Stomach (tissue), 4 donors: ENCODE data around the gene C1orf21.

Experiments
- CTCF ChIP-seq, 7 experiments: fragments of 450-650 bp in 4 of 7; fragments of 200-600 bp in 3 of 7; sonication (generic) in 3 of 7; IDR thresholded peaks; one replicate each; pipeline ENCODE4 v1.5.1; 2016 to 2019; ENCODE audit warnings: antibody characterized with exemption in 7 of 7, control low read depth in 2 of 7, mild to moderate bottlenecking in 1 of 7
- EP300 ChIP-seq: sonication (generic); formaldehyde crosslinking; IDR thresholded peaks from one replicate; pipeline ENCODE4 v1.6.1; 2017; ENCODE audit warnings: antibody characterized with exemption
- POLR2A ChIP-seq, 4 donors: fragments of 450-650 bp; IDR thresholded peaks; one replicate each; pipeline ENCODE4 v1.6.1; 2016; ENCODE audit warnings: antibody characterized with exemption in 4 of 4, control low read depth in 2 of 4, mild to moderate bottlenecking in 1 of 4, moderate library complexity in 1 of 4
- POLR2AphosphoS5 ChIP-seq, 3 donors: sonication (generic); formaldehyde crosslinking; IDR thresholded peaks; one replicate each; pipeline ENCODE4 v1.6.1; 2016; ENCODE audit warnings: antibody characterized with exemption in 3 of 3

- no peak for TF ChIP-seq POLR2A (IDR thresholded peaks at IDR 0.05)
- no peak for TF ChIP-seq POLR2AphosphoS5 (IDR thresholded peaks at IDR 0.05)
- no peak for TF ChIP-seq EP300
- no peak for TF ChIP-seq CTCF (IDR thresholded peaks at IDR 0.05)
Observed at GRCh38 chr1:184376369-184376768, 10.5 kb upstream of the C1orf21 start.
